Keratinocyte (primary cell): Measurements from ENCODE around the gene ANXA11. TPM values are rescaled to one million over a fixed set of nuclear protein-coding genes. Genes with fewer than 3 reads are reported as not detected.

Experiments used
- DNase-seq: peaks from one replicate; pipeline ENCODE4 v3.0.0-alpha.2; 2011; ENCODE audit warnings: low read depth, missing footprints, low spot score
- FAIRE-seq: peaks from 2 replicates; lab custom pipeline; 2011; peaks lifted over from hg19 to GRCh38; lab: Jason Lieb, UNC
- H2AFZ ChIP-seq: 2 replicates; pipeline ENCODE4 v1.6.0; 2012; ENCODE audit warnings: low read length, control low read depth, inconsistent platforms; ENCODE audit not compliant: control insufficient read depth
- H3K27ac ChIP-seq: 2 replicates; pipeline ENCODE4 v1.5.1; 2011; ENCODE audit warnings: low read length; ENCODE audit not compliant: control insufficient read depth, insufficient read depth
- H3K27me3 ChIP-seq: 3 replicates; pipeline ENCODE4 v1.6.0; 2011; ENCODE audit warnings: low read length; ENCODE audit not compliant: control insufficient read depth, insufficient read depth; ENCODE audit errors: extremely low read depth
- H3K36me3 ChIP-seq, 2 experiments: 2 replicates in 1 of 2; 3 replicates in 1 of 2; pipeline ENCODE4 v1.5.1; 2011; ENCODE audit warnings: low read length in 2 of 2, mild to moderate bottlenecking in 1 of 2; ENCODE audit not compliant: control insufficient read depth in 2 of 2, insufficient read depth in 2 of 2; ENCODE audit errors: extremely low read depth in 1 of 2
- H3K4me1 ChIP-seq: 3 replicates; pipeline ENCODE4 v1.5.1; 2011; ENCODE audit warnings: low read length; ENCODE audit not compliant: control insufficient read depth, insufficient read depth; ENCODE audit errors: extremely low read depth
- H3K4me2 ChIP-seq: 3 replicates; pipeline ENCODE4 v1.6.0; 2011; ENCODE audit warnings: low read depth, low read length; ENCODE audit not compliant: control insufficient read depth, insufficient read depth; ENCODE audit errors: extremely low read depth
- H3K4me3 ChIP-seq, 3 experiments: fragments of 200-600 bp in 1 of 3; sonication (generic) in 1 of 3; 2 replicates in 2 of 3; 3 replicates in 1 of 3; pipeline ENCODE4 v1.5.1; 2011 to 2016; ENCODE audit warnings: low read length in 3 of 3, mild to moderate bottlenecking in 3 of 3, control low read depth in 2 of 3, inconsistent platforms in 1 of 3, low read depth in 1 of 3, mixed read lengths in 1 of 3, mixed run types in 1 of 3, moderate library complexity in 1 of 3; ENCODE audit not compliant: control insufficient read depth in 2 of 3, insufficient read depth in 2 of 3; ENCODE audit errors: extremely low read depth in 1 of 3
- H3K79me2 ChIP-seq: 2 replicates; pipeline ENCODE4 v1.6.0; 2012; ENCODE audit warnings: low read length; ENCODE audit not compliant: control insufficient read depth, insufficient read depth
- H3K9ac ChIP-seq: 3 replicates; pipeline ENCODE4 v1.6.0; 2011; ENCODE audit warnings: low read length; ENCODE audit not compliant: control insufficient read depth, insufficient read depth; ENCODE audit errors: extremely low read depth
- H3K9me1 ChIP-seq: 3 replicates; pipeline ENCODE4 v1.6.0; 2011; ENCODE audit warnings: low read length; ENCODE audit not compliant: control insufficient read depth, insufficient read depth; ENCODE audit errors: extremely low read depth
- H3K9me3 ChIP-seq: 2 replicates; pipeline ENCODE4 v1.5.1; 2012; ENCODE audit warnings: low read depth, low read length; ENCODE audit not compliant: control insufficient read depth
- H4K20me1 ChIP-seq: 3 replicates; pipeline ENCODE4 v1.6.0; 2011; ENCODE audit warnings: low read length; ENCODE audit not compliant: control insufficient read depth, insufficient read depth; ENCODE audit errors: extremely low read depth
- CTCF ChIP-seq, 3 experiments: IDR thresholded peaks in 1 of 3; conservative IDR thresholded peaks in 1 of 3; optimal IDR thresholded peaks in 1 of 3; 2 replicates in 2 of 3; 3 replicates in 1 of 3; pipeline versions ENCODE3 to v1.5.1; 2011; ENCODE audit warnings: low read length in 3 of 3, mild to moderate bottlenecking in 3 of 3, moderate library complexity in 2 of 3, control low read depth in 1 of 3, inconsistent platforms in 1 of 3; ENCODE audit not compliant: insufficient read depth in 2 of 3; ENCODE audit errors: extremely low read depth in 1 of 3
- EZH2 ChIP-seq: IDR thresholded peaks from one replicate; pipeline ENCODE4 v1.6.1; 2012; ENCODE audit warnings: inconsistent platforms, mild to moderate bottlenecking, low read length, moderate library complexity
- dilution Hi-C: fragments of 300-500 bp; cut with MboI; formaldehyde crosslinking; loops from one replicate; pipeline ENCODE4 v1.7.0; 2020; ENCODE audit warnings: low sequenced_read_pairs; ENCODE audit not compliant: extremely low pct_ligation_motif_present
- polyA plus RNA-seq, 5 experiments: library from polyadenylated mRNA; depleted of rRNA in 3 of 5; stranded (reverse) in 3 of 5; stranded (forward) in 1 of 5; unstranded in 1 of 5; fragments of >200 nt; gene quantifications; 1 replicate in 1 of 5; 2 replicates in 3 of 5; 3 replicates in 1 of 5; pipeline versions ENCODE4 v1.2.1 to v1.2.3, GENCODE V29; 2011 to 2012; ENCODE audit warnings: missing spikeins in 2 of 5, low read depth in 1 of 5, low replicate concordance in 1 of 5

Gene ANXA11
- polyA plus RNA-seq, 1 donor (not counting 4 experiments of a cell fraction or from before 2014, with no cell fraction given) = 97.9 TPM

GRCh38 chr10:80201608-80202141, 3.7 kb downstream of the ANXA11 start:
- H3K4me3 ChIP-seq = no peak overlapping the region
- no peak overlapping the region for H2AFZ ChIP-seq
- no peak for FAIRE-seq
- H3K79me2 ChIP-seq = peaks cover 84% of the 10 kb centered on the region
- no peak overlapping the region for H3K4me2 ChIP-seq
- H3K9me3 ChIP-seq = no peaks in the 10 kb centered on the region
- DNase-seq = no peak
- H3K4me1 ChIP-seq = peaks cover 33% of the 10 kb centered on the region
- H4K20me1 ChIP-seq = peaks cover 32% of the 10 kb centered on the region
- H3K27ac ChIP-seq = no peak overlapping the region
- H3K27me3 ChIP-seq = no peaks in the 10 kb centered on the region
- TF ChIP-seq EZH2 (no peak), CTCF (optimal IDR thresholded peaks at IDR 0.05 in 1 of 3, IDR thresholded peaks at IDR 0.05 in 1 of 3, conservative IDR thresholded peaks at IDR 0.05 in 1 of 3; ENCODE audit: extremely low read depth in 1 of 3, insufficient read depth in 2 of 3, low read length in 3 of 3) (no peak)
- peaks cover 4% of the 10 kb centered on the region for H3K9me1 ChIP-seq
- no peak overlapping the region for H3K9ac ChIP-seq
- peaks cover 0 to 7% of the 10 kb centered on the region in 2 experiments for H3K36me3 ChIP-seq
- dilution Hi-C loops = no loop called here

GRCh38 chr10:80200687-80201086, 4.7 kb downstream of the ANXA11 start:
- TF ChIP-seq EZH2 = no peak
- TF ChIP-seq CTCF (optimal IDR thresholded peaks at IDR 0.05 in 1 of 3, IDR thresholded peaks at IDR 0.05 in 1 of 3, conservative IDR thresholded peaks at IDR 0.05 in 1 of 3; ENCODE audit: extremely low read depth in 1 of 3, insufficient read depth in 2 of 3, low read length in 3 of 3) = no peak
- Histone ChIP-seq H2AFZ (no peak overlapping the region), H4K20me1 (peaks cover 39% of the 10 kb centered on the region), H3K4me1 (peaks cover 30% of the 10 kb centered on the region), H3K79me2 (peaks cover 92% of the 10 kb centered on the region), H3K9ac (no peak overlapping the region), H3K27ac (no peak overlapping the region), H3K9me3 (no peaks in the 10 kb centered on the region), H3K4me2 (no peak overlapping the region), H3K27me3 (no peaks in the 10 kb centered on the region), H3K4me3 (no peak overlapping the region), H3K9me1 (peaks cover 4% of the 10 kb centered on the region), H3K36me3 (peaks cover 0 to 7% of the 10 kb centered on the region in 2 experiments)
- FAIRE-seq (no peak), DNase-seq (no peak)
- dilution Hi-C loops = no loop called here
